Mammary microvascular endothelial cell (primary cell): ENCODE results near the gene MMP14. TPM values are rescaled to one million over a fixed set of nuclear protein-coding genes. Genes with fewer than 3 reads are reported as not detected.

ENCODE experiments used
- total RNA-seq: library from RNA; depleted of rRNA; stranded (reverse); fragments of >200 nt; gene quantifications from 2 replicates; pipeline ENCODE4 v1.2.3, GENCODE V29; 2015

MMP14 gene
- total RNA-seq, result 238 and 246 TPM in 2 replicates

GRCh38 chr14:22836301-22837113 is at the start of gene MMP14:
Gene MMP14 (plus strand): TSS chr14:22836585. CDS start chr14:22836818, 233 bp downstream.

GRCh38 chr14:22814941-22815713 is 21.3 kb upstream of the MMP14 start, which contains the start of gene SLC7A7:
Gene SLC7A7 (minus strand): TSS chr14:22815435. CDS start chr14:22813398, 2,037 bp downstream.

GRCh38 chr14:22829661-22830442 is 6.5 kb upstream of the MMP14 start, which contains the start of gene MRPL52:
Gene MRPL52 (plus strand): TSS chr14:22829887. CDS start chr14:22829913, 26 bp downstream.

GRCh38 chr14:22871224-22872032 is 35.0 kb downstream of the MMP14 start, which contains the start of gene LRP10:
Gene LRP10 (plus strand): TSS chr14:22871740. CDS start chr14:22872304, 564 bp downstream.

GRCh38 chr14:22883173-22883976 is 47.0 kb downstream of the MMP14 start, which contains the start of gene REM2:
Gene REM2 (plus strand): TSS chr14:22883222. CDS start chr14:22883288, 66 bp downstream.

Other genes starting within 250 kb of the MMP14 start
- gene DAD1, start 247.4 kb upstream of the MMP14 start, total RNA-seq, result 435 and 440 TPM in 2 replicates
- gene ABHD4, start 238.3 kb upstream of the MMP14 start, total RNA-seq, result 16.1 and 17.2 TPM in 2 replicates
- gene OR6J1, start 192.2 kb upstream of the MMP14 start, total RNA-seq, result not detected in 2 replicates
- gene OXA1L, start 69.9 kb upstream of the MMP14 start, total RNA-seq, result 119 and 132 TPM in 2 replicates
- gene SLC7A7, start 21.1 kb upstream of the MMP14 start, total RNA-seq, result 12.2 and 12.6 TPM in 2 replicates
- gene MRPL52, start 6.7 kb upstream of the MMP14 start, total RNA-seq, result 226 and 283 TPM in 2 replicates
- 108 and 118 TPM in 2 replicates for gene LRP10, start 35.2 kb downstream of the MMP14 start, total RNA-seq
- gene REM2, start 46.6 kb downstream of the MMP14 start, total RNA-seq, result 0.27 TPM in 1 of 2 replicates, not detected in the other
- 56.8 and 79.5 TPM in 2 replicates for gene RBM23, start 82.6 kb downstream of the MMP14 start, total RNA-seq
- gene PRMT5, start 92.8 kb downstream of the MMP14 start, total RNA-seq, result 71.5 and 73.8 TPM in 2 replicates
- 61.1 and 74.4 TPM in 2 replicates for gene HAUS4, start 120.5 kb downstream of the MMP14 start, total RNA-seq
- gene AJUBA, start 146.0 kb downstream of the MMP14 start, total RNA-seq, result 44.1 and 45.2 TPM in 2 replicates
- gene C14orf93, start 173.6 kb downstream of the MMP14 start, total RNA-seq, result 5.8 and 8.2 TPM in 2 replicates
- gene PSMB5, start 198.3 kb downstream of the MMP14 start, total RNA-seq, result 359 and 397 TPM in 2 replicates
- not detected in 2 replicates for gene PSMB11, start 205.6 kb downstream of the MMP14 start, total RNA-seq
- 11.5 and 16.7 TPM in 2 replicates for gene CDH24, start 220.9 kb downstream of the MMP14 start, total RNA-seq